ENCODE data around the gene HCFC1.

The HCFC1 gene

GRCh38 chrX:153909980-153910360 lies 61.6 kb downstream of the HCFC1 start:
- no peak for ATAC-seq (ENCODE audit: insufficient read depth, low read depth)
- Histone ChIP-seq H3K36me3 (ENCODE audit: insufficient read depth, low read length) (peaks cover 49% of the 10 kb centered on the region), H3K9me3 (ENCODE audit: insufficient read depth, low read length, severe bottlenecking) (no peaks in the 10 kb centered on the region), H3K27ac (ENCODE audit: low read length) (no peak overlapping the region), H3K9ac (ENCODE audit: low read depth, low read length) (no peak overlapping the region), H3K4me1 (ENCODE audit: insufficient read depth, low read length) (no peaks in the 10 kb centered on the region), H3K4me3 (ENCODE audit: low read depth in 1 of 2, low read length in 2 of 2) (no peak overlapping the region), H2AFZ (ENCODE audit: low read depth, low read length) (no peak overlapping the region), H4K20me1 (ENCODE audit: insufficient read depth, low read length) (peaks cover 11% of the 10 kb centered on the region), H3K27me3 (ENCODE audit: insufficient read depth, low read length, poor library complexity) (no peaks in the 10 kb centered on the region), H3K4me2 (ENCODE audit: insufficient read depth, low read length) (no peak overlapping the region), H3K79me2 (ENCODE audit: insufficient read depth, low read length) (no peaks in the 10 kb centered on the region)
- no peak for DNase-seq
- TF ChIP-seq EZH2 (IDR thresholded peaks at IDR 0.05; ENCODE audit: borderline replicate concordance, low read depth, low read length, severe bottlenecking) (no peak), CTCF (IDR thresholded peaks at IDR 0.05; ENCODE audit: borderline replicate concordance, extremely low read depth, low read length, poor library complexity, severe bottlenecking) (no peak)

- peaks cover 49% of the 10 kb centered on the region for H3K36me3 ChIP-seq (ENCODE audit: insufficient read depth, low read length)
- H3K4me1 ChIP-seq (ENCODE audit: insufficient read depth, low read length): no peaks in the 10 kb centered on the region
- H3K4me3 ChIP-seq (ENCODE audit: low read depth in 1 of 2, low read length in 2 of 2): no peak overlapping the region
- TF ChIP-seq EZH2 (IDR thresholded peaks at IDR 0.05; ENCODE audit: borderline replicate concordance, low read depth, low read length, severe bottlenecking): no peak
- peaks cover 7% of the 10 kb centered on the region; the same call in 1 of the 2 replicates for H4K20me1 ChIP-seq (ENCODE audit: insufficient read depth, low read length)
- no peak for ATAC-seq (ENCODE audit: insufficient read depth, low read depth)
- no peaks in the 10 kb centered on the region for H3K27me3 ChIP-seq (ENCODE audit: insufficient read depth, low read length, poor library complexity)
- H3K9ac ChIP-seq (ENCODE audit: low read depth, low read length): no peak overlapping the region
- no peak for DNase-seq
- H2AFZ ChIP-seq (ENCODE audit: low read depth, low read length): no peak overlapping the region
- H3K79me2 ChIP-seq (ENCODE audit: insufficient read depth, low read length): no peaks in the 10 kb centered on the region
- no peak overlapping the region for H3K27ac ChIP-seq (ENCODE audit: low read length)
- no peak overlapping the region for H3K4me2 ChIP-seq (ENCODE audit: insufficient read depth, low read length)
- no peaks in the 10 kb centered on the region for H3K9me3 ChIP-seq (ENCODE audit: insufficient read depth, low read length, severe bottlenecking)
Measured at GRCh38 chrX:153909024-153909979, 62.3 kb downstream of the HCFC1 start.

- H3K27me3 ChIP-seq (ENCODE audit: insufficient read depth, low read length, poor library complexity): no peaks in the 10 kb centered on the region
- peaks cover 39% of the 10 kb centered on the region for H3K36me3 ChIP-seq (ENCODE audit: insufficient read depth, low read length)
- peaks cover 1% of the 10 kb centered on the region; the same call in 1 of the 2 replicates for H4K20me1 ChIP-seq (ENCODE audit: insufficient read depth, low read length)
- no peaks in the 10 kb centered on the region for H3K4me1 ChIP-seq (ENCODE audit: insufficient read depth, low read length)
- H3K79me2 ChIP-seq (ENCODE audit: insufficient read depth, low read length): no peaks in the 10 kb centered on the region
- no peak overlapping the region for H3K4me2 ChIP-seq (ENCODE audit: insufficient read depth, low read length)
- TF ChIP-seq CTCF (IDR thresholded peaks at IDR 0.05; ENCODE audit: borderline replicate concordance, extremely low read depth, low read length, poor library complexity, severe bottlenecking) (no peak), EZH2 (IDR thresholded peaks at IDR 0.05; ENCODE audit: borderline replicate concordance, low read depth, low read length, severe bottlenecking) (no peak)
- H3K9ac ChIP-seq (ENCODE audit: low read depth, low read length): no peak overlapping the region
- H3K4me3 ChIP-seq (ENCODE audit: low read depth in 1 of 2, low read length in 2 of 2): no peak overlapping the region
- no peak overlapping the region for H3K27ac ChIP-seq (ENCODE audit: low read length)
- no peak overlapping the region for H2AFZ ChIP-seq (ENCODE audit: low read depth, low read length)
- ATAC-seq (ENCODE audit: insufficient read depth, low read depth) (no peak), DNase-seq (no peak)
- H3K9me3 ChIP-seq (ENCODE audit: insufficient read depth, low read length, severe bottlenecking): no peaks in the 10 kb centered on the region
Measured at GRCh38 chrX:153908219-153908860, 63.3 kb downstream of the HCFC1 start.

GRCh38 chrX:153907456-153907855 lies 64.2 kb downstream of the HCFC1 start:
- Histone ChIP-seq H3K4me1 (ENCODE audit: insufficient read depth, low read length) (no peaks in the 10 kb centered on the region), H2AFZ (ENCODE audit: low read depth, low read length) (no peak overlapping the region), H3K79me2 (ENCODE audit: insufficient read depth, low read length) (no peaks in the 10 kb centered on the region), H3K4me2 (ENCODE audit: insufficient read depth, low read length) (no peak overlapping the region), H3K27me3 (ENCODE audit: insufficient read depth, low read length, poor library complexity) (no peaks in the 10 kb centered on the region), H4K20me1 (ENCODE audit: insufficient read depth, low read length) (no peaks in the 10 kb centered on the region; the same call in 1 of the 2 replicates), H3K9me3 (ENCODE audit: insufficient read depth, low read length, severe bottlenecking) (no peaks in the 10 kb centered on the region), H3K36me3 (ENCODE audit: insufficient read depth, low read length) (peaks cover 32% of the 10 kb centered on the region), H3K9ac (ENCODE audit: low read depth, low read length) (no peak overlapping the region), H3K27ac (ENCODE audit: low read length) (no peak overlapping the region), H3K4me3 (ENCODE audit: low read depth in 1 of 2, low read length in 2 of 2) (no peak overlapping the region)
- DNase-seq: no peak
- no peak for TF ChIP-seq EZH2 (IDR thresholded peaks at IDR 0.05; ENCODE audit: borderline replicate concordance, low read depth, low read length, severe bottlenecking)
- TF ChIP-seq CTCF (IDR thresholded peaks at IDR 0.05; ENCODE audit: borderline replicate concordance, extremely low read depth, low read length, poor library complexity, severe bottlenecking): no peak
- no peak for ATAC-seq (ENCODE audit: insufficient read depth, low read depth)
